GM12891 (cell line): ENCODE measurements around the gene OIT3.

ENCODE experiments used
- PAX5 ChIP-seq: IDR thresholded peaks from 2 replicates; pipeline ENCODE4 v1.6.1; 2011; ENCODE audit warnings: low read length, moderate library complexity, mild to moderate bottlenecking; ENCODE audit not compliant: insufficient read depth, severe bottlenecking
- POLR2A ChIP-seq: IDR thresholded peaks from 2 replicates; pipeline ENCODE4 v1.6.1; 2011; ENCODE audit warnings: low read depth, low read length, control low read depth
- POLR2AphosphoS5 ChIP-seq: IDR thresholded peaks from 2 replicates; pipeline ENCODE4 v1.6.1; 2011; ENCODE audit warnings: low read depth, low read length, control low read depth
- POU2F2 ChIP-seq: IDR thresholded peaks from 2 replicates; pipeline ENCODE4 v1.6.1; 2011; ENCODE audit warnings: low read depth, mild to moderate bottlenecking, control low read depth, low read length, moderate library complexity
- SPI1 ChIP-seq: IDR thresholded peaks from 2 replicates; pipeline ENCODE4 v1.6.1; 2011; ENCODE audit warnings: low read depth, low read length, control low read depth
- TAF1 ChIP-seq: IDR thresholded peaks from 2 replicates; pipeline ENCODE4 v1.6.1; 2011; ENCODE audit warnings: low read depth, low read length, control low read depth

GRCh38 chr10:72890086-72890485 is 3.5 kb upstream of the OIT3 start:
- TF ChIP-seq PAX5: no peak
- no peak for TF ChIP-seq POLR2A
- TF ChIP-seq POLR2AphosphoS5: no peak
- no peak for TF ChIP-seq SPI1
- no peak for TF ChIP-seq TAF1
- TF ChIP-seq POU2F2: no peak
